PC-9 (cell line): ENCODE results near the gene AKAP4.

Experiments
- CTCF ChIP-seq: fragments of 200-600 bp; sonication (generic); conservative IDR thresholded peaks from 2 replicates; pipeline ENCODE4 v1.6.1; 2017; ENCODE audit warnings: mixed run types, antibody characterized with exemption, mild to moderate bottlenecking, moderate library complexity
- EZH2 ChIP-seq: fragments of 200-600 bp; sonication (generic); IDR thresholded peaks from 2 replicates; pipeline ENCODE4 v1.8.0; 2017; ENCODE audit warnings: antibody characterized with exemption, low read depth

GRCh38 chrX:50188859-50189600 lies 11.8 kb downstream of the AKAP4 start:
- TF ChIP-seq CTCF (no peak), EZH2 (no peak)
